ENCODE results near the gene USP3.

- no peak for TF ChIP-seq CTCF (conservative IDR thresholded peaks at IDR 0.05; ENCODE audit: low read length)
- no peak for TF ChIP-seq EZH2phosphoT487 (IDR thresholded peaks at IDR 0.05; ENCODE audit: borderline replicate concordance)
Observed at GRCh38 chr15:63593705-63594671, 89.6 kb downstream of the USP3 start.
